DND-41 (cell line): ENCODE results near the gene FBXL12.

Experiments
- ATAC-seq: fragments of 200-7000 bp; cut with Tn5 transposase; 3 replicates; pipeline ENCODE4 v1.9.1; 2021; ENCODE audit warnings: low read depth; ENCODE audit not compliant: insufficient read depth
- DNase-seq: peaks from one replicate; pipeline ENCODE4 v3.0.0-alpha.2; 2020
- H2AFZ ChIP-seq: 2 replicates; pipeline ENCODE4 v1.6.0; 2012; ENCODE audit warnings: low read depth, low read length
- H3K27ac ChIP-seq: 2 replicates; pipeline ENCODE4 v1.5.1; 2012; ENCODE audit warnings: low read length, inconsistent platforms
- H3K27me3 ChIP-seq: fragments of 200-600 bp; sonication (generic); 2 replicates; pipeline ENCODE4 v1.6.0; 2012; ENCODE audit warnings: low read length, mild to moderate bottlenecking, inconsistent platforms; ENCODE audit not compliant: insufficient read depth, poor library complexity
- H3K36me3 ChIP-seq: 2 replicates; pipeline ENCODE4 v1.5.1; 2012; ENCODE audit warnings: low read length, inconsistent platforms; ENCODE audit not compliant: insufficient read depth
- H3K4me1 ChIP-seq: 2 replicates; pipeline ENCODE4 v1.5.1; 2012; ENCODE audit warnings: mild to moderate bottlenecking, low read length; ENCODE audit not compliant: insufficient read depth
- H3K4me2 ChIP-seq: 2 replicates; pipeline ENCODE4 v1.6.0; 2012; ENCODE audit warnings: mild to moderate bottlenecking, moderate library complexity, low read length, inconsistent platforms; ENCODE audit not compliant: insufficient read depth
- H3K4me3 ChIP-seq, 2 experiments: fragments of 200-600 bp in 1 of 2; shearing (Covaris generic) in 1 of 2; 2 replicates each; pipeline ENCODE4 v1.5.1; 2012 to 2016; ENCODE audit warnings: inconsistent platforms in 2 of 2, low read length in 2 of 2, mild to moderate bottlenecking in 2 of 2, low read depth in 1 of 2, moderate library complexity in 1 of 2
- H3K79me2 ChIP-seq: 2 replicates; pipeline ENCODE4 v1.6.0; 2012; ENCODE audit warnings: low read length, inconsistent platforms; ENCODE audit not compliant: insufficient read depth
- H3K9ac ChIP-seq: 2 replicates; pipeline ENCODE4 v1.6.0; 2012; ENCODE audit warnings: low read depth, mild to moderate bottlenecking, inconsistent platforms, low read length, moderate library complexity
- H3K9me3 ChIP-seq: 2 replicates; pipeline ENCODE4 v1.5.1; 2012; ENCODE audit warnings: low read length, moderate library complexity, mild to moderate bottlenecking, inconsistent platforms; ENCODE audit not compliant: insufficient read depth, severe bottlenecking
- H4K20me1 ChIP-seq: 2 replicates; pipeline ENCODE4 v1.6.0; 2012; ENCODE audit warnings: low read length; ENCODE audit not compliant: insufficient read depth
- CTCF ChIP-seq: IDR thresholded peaks from 2 replicates; pipeline ENCODE4 v1.5.1; 2012; ENCODE audit warnings: borderline replicate concordance, low read length, moderate library complexity, mild to moderate bottlenecking; ENCODE audit not compliant: poor library complexity, severe bottlenecking; ENCODE audit errors: extremely low read depth
- EZH2 ChIP-seq: IDR thresholded peaks from 3 replicates; pipeline ENCODE4 v1.6.1; 2012; ENCODE audit warnings: borderline replicate concordance, low read depth, mild to moderate bottlenecking, moderate library complexity, low read length, inconsistent platforms; ENCODE audit not compliant: severe bottlenecking

FBXL12 gene

DNA sequence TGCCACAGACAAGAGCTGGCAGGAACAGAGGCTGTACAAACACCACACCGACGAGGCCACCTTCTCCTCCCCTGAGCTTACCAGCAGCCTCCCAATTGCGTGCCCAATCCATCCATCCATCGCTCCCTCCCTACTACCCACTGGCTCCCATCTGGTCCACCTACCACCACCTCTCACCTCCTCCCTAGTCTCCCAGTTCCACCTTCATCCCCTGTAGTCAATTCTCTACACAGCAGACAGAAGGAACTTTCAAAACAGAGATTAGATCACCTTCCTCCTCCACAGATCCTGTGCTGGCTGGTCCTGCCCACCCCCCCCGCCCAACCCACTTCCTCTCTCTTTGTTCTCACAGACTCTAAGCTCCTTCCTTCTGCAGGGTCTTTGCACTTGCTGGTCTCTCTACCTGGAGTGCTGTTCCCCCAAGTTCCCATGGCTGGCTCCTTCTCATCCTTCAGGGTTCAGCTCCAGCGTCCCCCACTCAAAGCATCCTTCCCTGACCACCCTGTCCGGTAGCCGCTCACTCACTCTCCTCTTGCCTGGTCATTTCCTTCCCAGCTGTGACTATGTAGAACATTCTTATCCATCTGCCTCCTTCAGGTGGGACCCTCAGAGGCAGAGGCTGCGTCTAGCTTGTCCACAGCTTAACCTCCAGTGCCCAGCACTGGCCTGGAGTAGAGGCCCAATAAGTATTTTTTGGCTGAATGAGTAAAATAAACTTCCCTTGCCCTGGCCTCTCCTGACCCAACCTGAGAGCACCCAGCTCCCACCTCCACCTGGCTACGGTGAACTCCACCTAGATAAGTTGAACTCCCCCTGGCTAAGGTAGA lies 39.3 kb upstream of the FBXL12 start:
- TF ChIP-seq EZH2 = no peak
- TF ChIP-seq CTCF = no peak
- Histone ChIP-seq H3K27ac (peak overlapping the region; percentile 71), H3K4me3 (no peak overlapping the region), H3K9ac (0 out of 2 replicates have a peak overlapping the region, but pooled peaks have one; percentile 4), H3K4me2 (peak overlapping the region; percentile 30), H3K4me1 (peaks cover 21% of the 10 kb centered on the region), H3K79me2 (no peaks in the 10 kb centered on the region), H3K27me3 (no peaks in the 10 kb centered on the region), H3K36me3 (no peaks in the 10 kb centered on the region), H4K20me1 (no peaks in the 10 kb centered on the region), H3K9me3 (no peaks in the 10 kb centered on the region), H2AFZ (peak overlapping the region; percentile 54)
- ATAC-seq = peak; percentile 90
- peak; percentile 58 for DNase-seq

GRCh38 chr19:9857076-9857721 lies 38.3 kb upstream of the FBXL12 start:
- no peak overlapping the region for H3K4me2 ChIP-seq
- H3K36me3 ChIP-seq = no peaks in the 10 kb centered on the region

GRCh38 chr19:9856609-9857008 lies 37.7 kb upstream of the FBXL12 start:
- ATAC-seq (no peak), DNase-seq (no peak)
- H3K4me1 ChIP-seq = peaks cover 21% of the 10 kb centered on the region
- H3K79me2 ChIP-seq = no peaks in the 10 kb centered on the region
- TF ChIP-seq CTCF (no peak), EZH2 (no peak)
- H3K36me3 ChIP-seq = peaks cover under 1% of the 10 kb centered on the region; the same call in 1 of the 2 replicates
- H3K4me3 ChIP-seq = no peak overlapping the region
- no peak overlapping the region for H3K9ac ChIP-seq
- H3K27me3 ChIP-seq = no peaks in the 10 kb centered on the region
- peaks cover under 1% of the 10 kb centered on the region; the same call in 1 of the 2 replicates for H4K20me1 ChIP-seq
- no peak overlapping the region for H3K27ac ChIP-seq
- no peaks in the 10 kb centered on the region for H3K9me3 ChIP-seq
- no peak overlapping the region for H3K4me2 ChIP-seq
- no peak overlapping the region for H2AFZ ChIP-seq

More at GRCh38 chr19:9857076-9857721, 38.3 kb upstream of the FBXL12 start:
- no peaks in the 10 kb centered on the region for H3K9me3 ChIP-seq
- H3K27ac ChIP-seq = peak overlapping the region; percentile 69
- TF ChIP-seq CTCF = no peak
- no peak for TF ChIP-seq EZH2
- H3K9ac ChIP-seq = 0 out of 2 replicates have a peak overlapping the region, but pooled peaks have one; percentile 4
- H3K79me2 ChIP-seq = no peaks in the 10 kb centered on the region
- H3K4me1 ChIP-seq = peaks cover 21% of the 10 kb centered on the region
- H3K27me3 ChIP-seq = no peaks in the 10 kb centered on the region
- H3K4me3 ChIP-seq = no peak overlapping the region
- H4K20me1 ChIP-seq = no peaks in the 10 kb centered on the region
- ATAC-seq (no peak), DNase-seq (no peak)
- no peak overlapping the region for H2AFZ ChIP-seq
